HT-29 (cell line): Measurements from ENCODE around the gene LRRFIP1. TPM values are rescaled to one million over a fixed set of nuclear protein-coding genes. Genes with fewer than 3 reads are reported as not detected.

ENCODE experiments used
- DNase-seq: peaks from one replicate; pipeline ENCODE4 v3.0.0-alpha.2; 2015; ENCODE audit warnings: low spot score
- total RNA-seq: library from RNA; depleted of rRNA; stranded (reverse); fragments of >200 nt; shearing (Covaris generic); gene quantifications from 2 replicates; pipeline ENCODE4 v1.2.3, GENCODE V29; 2014

Gene LRRFIP1
- total RNA-seq, 1 experiment from 2014 or later, result 91.0 TPM

DNA sequence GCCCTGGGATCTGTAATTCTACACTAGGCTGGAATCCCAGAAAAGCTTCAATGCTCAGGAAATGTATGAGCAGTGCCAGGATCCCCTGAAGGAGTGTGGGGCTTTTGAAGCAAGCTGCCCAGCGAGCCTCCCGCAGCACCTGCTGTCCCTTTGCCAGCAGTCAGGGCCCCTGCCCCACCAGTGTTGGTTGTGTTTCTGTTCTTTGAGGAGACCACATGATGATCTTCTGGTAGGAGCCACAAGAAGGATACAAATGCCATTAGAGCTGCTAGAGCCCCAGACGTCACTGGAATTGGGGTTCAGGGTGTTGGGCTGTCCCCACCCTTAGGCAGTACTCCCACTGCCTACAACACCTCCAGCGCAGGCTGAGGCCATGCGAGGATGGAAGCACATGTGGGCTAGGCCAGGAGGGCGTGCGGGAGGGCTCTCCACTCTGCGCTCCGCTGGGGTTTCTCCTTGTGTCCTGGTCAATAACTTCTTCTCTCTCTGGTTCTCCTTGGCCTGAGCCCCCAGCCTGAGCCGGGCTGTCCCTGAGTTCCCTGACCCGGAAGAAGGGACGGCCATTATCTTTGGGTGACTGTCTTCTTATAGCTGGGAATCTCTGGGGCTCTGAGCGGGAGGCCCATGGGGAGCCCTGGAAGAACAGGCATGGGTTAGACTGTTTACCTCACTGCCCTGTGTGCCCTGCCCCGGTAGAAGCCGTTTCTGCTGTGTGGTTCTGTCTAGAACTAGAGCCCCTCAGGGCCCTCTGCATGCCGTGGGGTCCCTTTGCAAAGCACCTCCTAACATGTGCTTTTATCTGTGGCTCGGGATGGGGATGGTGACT lies 73.9 kb downstream of the LRRFIP1 start:
- no peak for DNase-seq

DNA sequence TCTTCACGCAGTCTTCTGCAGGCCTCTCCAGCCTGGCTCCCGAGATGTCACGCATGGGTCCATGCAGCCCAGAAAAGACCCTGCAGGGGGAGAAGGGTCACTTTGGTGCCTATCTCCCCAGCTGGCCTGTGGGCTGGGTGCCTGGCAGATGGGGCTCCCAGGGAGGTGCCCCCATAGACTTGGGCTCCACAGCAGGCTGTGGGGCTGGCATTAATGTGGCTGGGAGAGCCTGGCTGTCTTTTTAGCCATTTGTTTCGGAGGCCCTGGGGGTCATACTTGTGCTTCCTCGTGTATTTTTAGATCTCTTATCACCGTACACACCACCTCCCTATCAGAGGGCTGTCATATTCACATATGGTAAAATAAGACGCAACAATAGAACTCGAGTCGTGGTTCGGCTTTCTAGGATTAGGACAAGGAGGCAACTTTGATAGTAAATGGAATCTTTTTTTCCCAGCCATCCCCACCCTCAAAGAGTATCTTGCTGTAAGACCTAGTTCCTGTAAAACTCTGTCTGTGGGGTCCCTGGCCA lies 74.5 kb downstream of the LRRFIP1 start:
- no peak for DNase-seq

DNA sequence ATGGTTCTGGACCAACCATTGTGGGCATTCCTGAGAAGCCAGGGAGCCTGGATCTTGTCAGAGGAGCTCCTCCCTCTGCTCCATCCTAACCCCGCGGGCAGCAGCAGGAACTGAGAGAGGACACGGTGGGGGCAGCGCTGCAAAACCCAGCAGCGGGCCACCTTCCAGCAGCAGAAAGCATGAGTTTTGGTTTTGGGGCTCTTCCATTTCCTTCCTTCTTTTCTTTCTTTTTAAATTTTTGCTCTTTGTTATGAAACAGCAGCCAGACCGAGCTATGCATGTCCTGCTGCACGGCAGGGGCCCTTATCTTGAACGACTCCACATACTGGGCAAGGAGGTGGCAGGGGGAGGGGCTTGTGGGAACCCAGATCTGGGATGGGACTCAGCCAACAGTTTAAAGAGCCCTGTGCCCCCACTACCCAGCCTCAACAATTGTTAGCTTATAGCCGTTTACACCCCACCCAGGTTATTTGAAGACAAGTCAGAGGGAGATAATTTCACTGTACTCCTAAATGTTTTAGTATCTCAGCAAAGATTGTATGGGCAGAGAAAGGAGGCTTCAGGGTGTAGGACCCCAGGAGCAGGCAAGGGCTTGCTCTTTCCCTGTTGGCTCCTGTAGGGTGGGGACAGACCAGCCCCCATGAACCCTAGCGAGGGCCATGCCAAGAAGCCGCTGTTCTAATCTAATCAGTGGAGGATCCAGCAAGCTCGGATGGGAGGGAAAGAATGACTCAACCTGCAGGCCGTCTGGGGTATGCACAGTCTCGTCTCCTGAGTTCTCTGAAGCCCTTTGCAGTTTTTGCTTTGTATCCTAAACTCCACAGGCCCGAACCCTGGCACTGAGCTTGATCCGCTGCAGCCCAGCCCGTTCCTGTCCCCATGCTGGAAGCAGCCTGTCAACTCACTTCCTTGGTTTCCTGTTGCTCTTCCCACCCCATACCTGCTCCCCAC lies 75.3 kb downstream of the LRRFIP1 start:
- DNase-seq, result no peak

DNA sequence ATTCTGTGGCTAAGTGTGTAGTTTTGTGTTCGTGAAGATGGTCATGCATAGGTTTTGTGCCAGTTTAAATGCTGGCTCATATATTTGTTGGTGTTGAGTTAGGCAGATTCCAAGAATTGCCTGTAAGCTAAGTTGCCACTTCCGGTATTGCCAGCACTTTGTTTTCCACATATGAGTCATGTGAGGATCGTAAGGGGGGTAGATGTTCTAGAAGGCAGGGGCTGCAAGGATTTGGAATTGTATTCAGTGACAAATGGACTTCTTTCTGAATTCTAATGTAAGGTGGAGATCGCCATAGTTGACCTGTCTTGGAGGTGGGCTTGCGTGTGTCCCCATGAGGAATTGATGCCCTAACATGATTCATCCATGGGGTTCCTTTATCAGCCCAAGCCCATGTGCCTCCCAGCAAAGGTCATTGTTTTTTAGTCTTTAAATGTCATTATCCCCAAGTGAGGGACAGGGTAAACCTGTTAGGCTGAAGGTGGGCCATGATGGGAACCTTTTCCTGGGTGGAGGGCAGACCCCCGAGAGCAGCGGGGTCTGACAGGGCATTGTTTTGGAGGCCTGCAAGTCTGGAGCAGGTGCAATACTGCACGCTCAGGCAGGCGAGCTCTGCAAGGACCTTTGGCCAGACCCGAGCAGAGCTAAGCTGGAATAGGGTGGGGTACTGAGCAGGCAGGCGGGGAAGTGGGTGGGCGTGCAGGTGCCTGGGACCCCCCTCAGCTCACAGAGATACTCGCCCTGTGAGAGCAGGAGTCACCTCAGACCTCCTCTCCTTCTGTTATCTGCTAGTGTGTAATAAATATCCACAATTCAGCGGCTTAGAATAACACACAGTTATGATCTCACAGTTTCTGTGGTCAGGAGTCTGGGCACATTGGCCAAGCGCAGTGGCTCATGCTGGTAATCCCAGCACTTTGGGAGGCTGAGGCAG lies 77.4 kb downstream of the LRRFIP1 start:
- no peak for DNase-seq

DNA sequence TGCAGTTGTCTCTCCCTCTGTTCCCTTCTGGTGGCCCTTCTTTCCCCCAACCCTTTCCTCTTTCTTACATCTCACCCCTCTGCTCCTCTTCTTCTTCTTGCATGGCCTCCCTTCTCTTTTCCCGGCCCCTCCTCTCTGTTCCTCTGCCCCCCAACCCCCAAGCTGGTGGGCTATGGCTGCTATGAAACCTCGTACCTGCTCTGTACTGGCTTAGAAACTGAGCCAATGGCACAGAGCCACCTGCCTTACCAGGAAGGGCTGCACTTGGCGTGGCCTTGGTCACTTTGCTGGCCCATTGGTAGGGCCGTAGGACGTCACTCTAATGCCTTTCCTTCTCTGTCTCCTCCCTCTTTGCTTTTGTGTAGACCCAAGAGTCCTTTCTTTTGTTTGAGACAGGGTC lies 78.9 kb downstream of the LRRFIP1 start:
- DNase-seq, result no peak

DNA sequence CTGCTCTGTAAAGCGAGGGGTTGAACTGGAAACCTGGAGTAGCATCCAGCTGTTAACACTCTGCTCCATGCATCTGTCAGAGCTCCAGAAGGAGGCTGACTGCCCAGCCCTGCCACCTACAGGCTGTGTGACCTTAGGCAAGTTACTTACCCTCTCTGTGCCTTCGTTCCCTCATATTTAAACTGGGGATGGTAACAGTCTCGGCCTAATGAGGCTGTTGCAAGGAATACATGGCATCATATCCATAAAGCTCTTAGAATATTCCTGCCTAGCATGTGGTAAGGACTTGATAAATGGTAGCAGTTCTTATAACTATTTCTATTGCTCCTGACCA lies 80.6 kb downstream of the LRRFIP1 start:
- DNase-seq, result no peak

DNA sequence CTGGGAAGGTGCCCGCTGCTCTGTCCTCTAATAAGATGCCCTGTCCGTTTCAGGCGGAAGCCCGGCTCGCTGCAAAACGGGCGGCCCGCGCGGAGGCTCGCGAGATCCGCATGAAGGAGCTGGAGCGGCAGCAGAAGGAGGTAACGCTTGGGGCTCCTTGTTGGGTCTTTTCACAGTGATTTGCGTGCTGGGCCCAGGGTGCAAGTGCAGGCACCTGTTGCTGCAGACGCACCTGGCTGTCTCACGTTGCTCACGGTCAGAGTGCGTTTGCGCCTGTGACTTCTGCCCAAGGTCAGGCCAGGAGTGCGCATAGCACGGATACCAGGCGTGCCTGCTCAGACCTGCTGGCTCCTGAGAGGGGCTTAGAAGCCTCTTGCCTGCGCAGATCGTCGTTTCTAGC lies 81.1 kb downstream of the LRRFIP1 start:
- no peak for DNase-seq

DNA sequence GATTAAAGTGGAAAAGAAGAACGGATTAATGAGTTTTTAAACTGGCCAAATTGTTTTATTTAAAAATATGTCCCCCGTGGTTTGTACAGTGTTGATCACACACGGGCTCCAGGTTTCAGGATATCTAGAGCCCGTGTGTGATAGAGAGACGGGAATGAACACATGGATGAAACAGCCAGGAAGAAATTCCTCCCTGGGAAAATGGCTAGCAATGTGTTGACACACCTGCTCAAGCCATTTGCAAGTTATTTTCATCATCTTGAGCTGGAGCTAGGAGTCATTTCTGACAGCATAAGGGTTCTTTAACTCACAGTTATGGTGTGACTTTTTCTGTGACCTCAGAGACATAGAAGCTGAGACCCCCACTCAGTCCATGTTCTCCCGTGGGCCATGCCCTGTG lies 81.6 kb downstream of the LRRFIP1 start:
- no peak for DNase-seq

DNA sequence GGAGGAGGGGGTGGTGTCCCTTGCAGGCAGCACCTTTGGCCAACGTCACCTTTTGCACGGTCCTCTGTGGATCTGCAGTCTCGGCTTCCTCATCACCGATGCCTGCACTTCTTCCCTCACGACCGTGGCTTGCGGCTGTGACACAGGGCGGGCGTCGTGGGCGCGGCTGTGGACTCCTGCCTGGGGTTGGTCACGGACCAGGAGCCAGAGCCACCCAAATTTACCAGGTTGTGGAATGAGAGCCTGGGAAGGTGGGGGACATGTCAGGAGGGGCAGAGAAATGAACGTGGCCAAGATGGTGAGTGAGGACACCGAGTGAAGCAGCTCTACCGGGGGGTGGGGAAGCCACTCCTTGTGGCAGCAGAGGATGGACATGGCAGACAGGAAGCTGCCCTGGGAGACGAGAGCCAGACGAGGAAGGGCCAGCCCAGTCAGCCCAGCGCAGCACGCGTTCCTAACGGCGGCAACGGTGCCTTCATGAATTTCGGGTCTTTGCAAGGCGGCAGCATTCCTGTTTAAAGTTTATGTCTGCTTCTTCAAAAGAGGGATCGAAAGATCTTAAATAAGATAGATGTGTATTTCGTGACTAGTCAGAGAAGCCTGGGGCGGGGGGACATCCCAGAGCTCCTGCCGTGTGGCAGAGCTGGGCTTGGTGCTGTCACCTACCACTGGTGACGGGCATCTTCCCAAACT lies 84.2 kb downstream of the LRRFIP1 start:
- DNase-seq, result no peak

DNA sequence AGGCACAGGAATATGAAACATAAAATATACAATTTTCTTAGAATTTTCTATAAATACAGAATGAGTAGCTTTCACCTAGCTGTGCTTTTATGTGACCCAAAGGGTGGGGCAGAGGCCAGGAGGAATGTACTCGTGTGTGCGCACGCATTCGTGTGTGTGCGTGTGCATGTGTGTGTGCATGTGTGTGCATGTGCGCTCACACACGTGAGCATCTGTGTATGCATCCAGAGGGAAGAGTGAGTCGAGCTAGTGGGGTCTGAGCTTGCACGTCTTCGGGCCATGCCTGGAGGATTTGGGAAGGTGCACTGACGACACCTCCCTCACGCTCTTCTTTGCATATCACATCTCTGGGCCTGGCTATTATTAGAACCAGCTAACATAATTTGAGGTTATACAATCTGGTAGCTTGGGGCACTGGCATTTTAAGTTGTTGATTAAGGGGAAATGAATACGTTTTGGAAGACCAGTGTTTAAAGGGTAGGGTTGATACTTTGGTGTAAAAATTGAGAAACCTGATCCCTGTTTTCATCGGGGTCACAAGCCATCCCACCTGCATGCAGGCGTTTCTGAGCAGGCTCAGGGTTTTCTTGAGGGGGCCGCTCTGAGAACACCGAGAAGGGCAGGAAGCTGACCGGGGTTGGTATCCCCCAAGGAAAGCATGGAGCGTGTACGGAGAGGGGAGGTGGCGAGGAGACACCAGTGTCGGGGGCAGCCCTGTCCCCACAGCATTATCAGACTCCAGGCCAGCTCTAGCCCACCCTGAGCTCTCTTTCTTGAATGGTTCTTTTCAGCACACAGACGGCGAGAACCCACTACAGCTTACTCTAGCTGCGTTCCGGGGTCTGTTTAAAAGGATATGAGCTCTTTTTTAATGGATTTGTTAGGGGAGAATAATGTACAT lies 85.3 kb downstream of the LRRFIP1 start:
- no peak for DNase-seq

DNA sequence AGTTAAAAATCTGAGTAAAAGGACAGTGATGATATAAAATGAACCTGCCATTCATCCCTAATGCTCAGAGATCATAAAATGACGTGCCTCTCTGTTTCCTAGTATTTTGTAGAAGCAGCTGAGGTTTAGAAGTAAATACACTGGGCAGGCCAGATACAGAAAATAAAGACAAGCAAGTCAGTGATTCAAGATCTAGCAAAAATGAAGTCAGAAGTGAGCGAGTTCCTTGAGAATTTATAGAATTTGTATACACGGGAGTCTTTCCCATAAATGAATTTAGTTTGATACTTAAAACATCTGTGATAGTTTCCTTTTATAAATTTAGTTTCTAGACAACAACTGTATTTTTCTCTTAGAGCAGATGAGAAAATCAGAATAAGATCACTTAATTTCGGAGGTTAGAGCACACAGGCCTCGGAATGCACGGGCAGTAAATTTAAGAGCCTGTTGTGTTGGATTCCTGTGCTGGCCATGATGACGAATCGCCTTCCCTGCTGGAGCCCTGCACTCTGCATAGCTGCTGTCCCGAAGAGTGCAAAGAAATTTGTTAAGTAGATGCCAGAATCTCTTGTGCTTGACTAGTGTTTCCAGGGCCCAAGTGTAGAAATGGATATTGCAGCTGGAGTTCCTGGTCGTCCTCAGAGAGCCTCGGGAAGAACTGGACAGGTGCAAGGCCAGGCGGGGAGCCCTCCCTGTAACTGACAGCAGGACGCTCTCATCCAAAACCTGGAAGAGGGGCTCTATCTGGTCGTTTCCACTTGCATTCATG lies 87.5 kb downstream of the LRRFIP1 start:
- peak; percentile 61 for DNase-seq

DNA sequence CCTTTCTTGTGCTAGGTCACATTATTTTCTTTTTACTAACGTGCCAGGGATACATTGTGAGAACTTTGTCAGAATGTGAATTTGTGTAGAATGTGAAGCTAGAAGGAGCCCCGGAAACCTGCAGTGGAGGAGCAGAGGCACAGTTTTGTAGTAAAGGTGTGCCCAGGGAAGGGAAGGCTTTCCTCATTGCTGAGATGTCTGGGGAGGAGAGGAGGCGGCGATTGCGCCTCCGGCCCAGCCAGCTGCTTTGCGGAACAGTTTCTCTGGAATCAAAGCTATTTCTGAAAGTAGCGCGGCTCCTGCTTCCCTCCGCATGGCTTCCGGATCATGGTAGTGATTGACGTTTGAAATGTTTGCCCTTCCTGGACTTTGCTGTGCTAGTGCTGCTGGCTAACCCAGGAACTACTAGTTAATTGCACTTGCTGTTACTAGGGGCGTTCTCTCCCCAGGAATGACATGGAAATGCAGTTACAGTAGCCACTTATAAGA lies 88.1 kb downstream of the LRRFIP1 start:
- peak; percentile 82 for DNase-seq

DNA sequence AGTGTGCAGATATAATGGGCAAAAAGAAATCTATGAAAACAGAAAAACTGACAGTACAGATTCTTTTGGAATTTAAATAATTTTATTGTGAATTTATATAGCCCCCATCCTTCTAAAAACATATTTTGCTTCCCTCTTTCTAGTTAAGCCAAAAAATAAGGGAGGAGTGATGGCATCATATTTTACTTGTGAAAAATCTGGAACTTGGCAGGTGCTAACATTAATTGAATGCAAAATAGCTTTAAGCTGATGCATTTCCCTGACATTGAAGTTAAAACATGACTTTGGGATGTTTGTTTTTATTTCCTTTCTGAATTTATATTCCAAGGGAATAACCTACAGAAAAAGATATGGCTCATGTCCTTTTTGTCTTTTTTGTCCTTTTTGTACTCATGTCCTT lies 88.6 kb downstream of the LRRFIP1 start:
- no peak for DNase-seq

DNA sequence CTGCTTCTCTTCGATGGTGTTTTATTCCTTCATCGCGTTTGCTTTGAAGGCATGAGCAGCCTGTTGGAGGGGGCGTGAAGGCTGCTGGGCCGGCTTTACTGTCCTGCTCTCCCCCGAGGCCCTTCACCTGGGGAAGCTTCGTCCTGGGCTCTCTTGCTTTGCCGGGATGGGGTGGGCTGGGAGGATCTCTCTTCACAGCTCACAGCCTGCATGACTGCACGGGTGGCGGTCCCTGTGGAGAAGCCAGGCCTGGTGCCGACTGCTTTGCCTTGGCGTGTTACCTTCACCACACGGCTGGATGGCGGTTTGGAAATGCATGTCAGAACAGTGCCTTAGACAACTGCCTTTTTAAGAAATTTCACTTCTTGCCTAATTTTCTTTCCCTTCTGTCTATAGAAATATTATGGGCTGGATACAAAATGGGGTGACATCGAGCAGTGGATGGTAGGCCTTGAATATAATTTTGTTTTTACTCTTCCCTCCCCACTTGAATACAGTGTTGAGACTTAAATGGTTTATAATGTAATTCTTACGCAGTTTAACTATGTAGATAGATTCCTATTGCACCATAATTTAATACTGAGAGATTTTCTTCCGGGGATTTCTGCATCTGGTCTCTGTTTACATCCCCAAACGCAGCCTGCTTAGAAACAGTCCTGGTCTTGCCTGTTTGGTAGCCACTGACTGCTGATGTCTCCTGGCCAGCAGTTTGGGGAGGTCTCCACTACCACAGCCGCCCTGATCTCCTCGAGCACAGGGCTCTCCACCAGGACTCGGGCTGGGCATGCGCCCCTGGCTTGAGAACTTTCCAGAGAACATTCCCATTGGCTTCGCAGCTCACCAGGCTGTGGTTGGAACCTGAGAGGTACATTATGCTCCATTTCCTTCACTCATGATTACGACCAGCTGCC lies 90.2 kb downstream of the LRRFIP1 start:
- no peak for DNase-seq

DNA sequence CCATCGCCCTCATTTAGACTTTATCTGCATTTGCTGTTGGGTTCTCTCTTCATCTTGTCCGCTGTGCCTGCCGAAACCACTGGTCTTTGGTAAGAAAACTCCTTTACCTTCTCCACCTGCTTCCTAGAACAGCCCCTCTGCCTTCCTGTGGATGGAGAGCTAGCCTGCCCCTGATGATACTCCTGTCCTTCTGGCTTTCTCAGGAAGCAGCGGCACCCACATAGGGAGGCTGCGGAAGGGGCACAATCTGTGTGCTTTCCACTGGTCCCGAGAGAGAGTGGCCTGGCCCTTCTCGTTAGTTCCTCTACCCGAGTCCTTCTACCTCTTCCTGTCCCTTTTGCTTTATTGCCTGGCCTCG lies 90.9 kb downstream of the LRRFIP1 start:
- DNase-seq, result no peak

DNA sequence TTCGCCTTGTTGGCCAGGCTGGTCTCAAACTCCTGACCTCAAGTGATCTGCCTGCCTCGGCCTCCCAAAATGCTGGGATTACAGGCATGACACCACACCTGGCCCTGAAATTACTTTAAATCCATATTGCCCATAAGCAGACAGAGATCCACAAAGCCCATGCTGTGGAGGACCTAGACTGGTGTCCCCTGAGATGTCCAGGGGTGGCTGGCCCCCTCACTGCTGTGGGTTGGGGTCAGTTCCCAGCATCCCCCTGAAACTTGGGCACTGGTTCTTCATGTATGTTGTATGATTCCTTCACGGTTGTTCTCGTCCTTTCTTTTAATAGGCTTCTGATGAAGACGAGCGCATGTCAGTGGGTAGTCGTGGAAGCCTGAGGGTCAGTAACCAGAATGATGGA lies 93.1 kb downstream of the LRRFIP1 start:
- no peak for DNase-seq

DNA sequence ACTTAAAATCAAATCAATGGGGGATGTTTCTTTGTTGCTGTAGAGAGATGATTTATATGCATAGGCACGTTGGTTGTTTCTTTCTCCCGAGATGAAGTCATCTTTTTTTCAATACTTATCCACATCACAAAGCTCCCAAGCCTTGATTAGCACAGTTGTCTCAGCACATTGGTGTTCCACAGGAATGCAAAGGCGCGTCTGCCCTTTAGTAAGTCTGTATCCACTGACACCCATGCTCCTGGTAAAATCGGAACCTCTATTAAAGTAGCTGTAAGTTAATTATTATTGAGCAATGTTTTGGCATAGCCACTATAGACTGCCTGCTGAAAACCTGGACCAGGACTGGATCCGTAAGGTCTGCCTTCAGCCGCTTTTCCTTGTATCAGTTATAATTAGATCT lies 93.6 kb downstream of the LRRFIP1 start:
- DNase-seq, result no peak

DNA sequence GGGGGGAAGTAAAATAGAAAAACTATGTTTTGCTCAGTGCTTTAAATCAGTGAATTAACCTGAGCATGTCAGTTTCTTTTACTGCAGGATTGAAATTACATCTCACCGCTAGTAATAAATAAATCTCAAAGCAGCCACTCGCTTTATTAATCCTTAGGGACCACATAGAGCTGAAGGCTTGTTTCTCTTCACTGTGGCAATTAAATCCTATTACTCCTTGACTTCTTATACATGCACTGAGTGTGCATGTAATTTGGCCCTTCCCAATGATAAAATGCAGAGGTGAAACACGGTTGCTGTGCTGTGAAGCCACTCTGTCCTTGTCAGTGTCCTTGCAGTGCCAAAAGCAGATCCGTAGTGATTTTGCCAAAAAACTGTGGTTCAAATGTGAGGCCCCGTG lies 94.1 kb downstream of the LRRFIP1 start:
- DNase-seq, result no peak
